SJSA1 (cell line): ENCODE results near the gene PSME4. TPM values are rescaled to one million over a fixed set of nuclear protein-coding genes. Genes with fewer than 3 reads are reported as not detected.

Experiments
- DNase-seq, 2 experiments: peaks; one replicate each; pipeline ENCODE4 v3.0.0-alpha.2; 2015 to 2020; ENCODE audit warnings: low spot score in 2 of 2, low read depth in 1 of 2
- H3K27ac ChIP-seq: fragments of 250-450 bp; sonication (Bioruptor Pico); 2 replicates; pipeline ENCODE4 v1.5.1; 2020; ENCODE audit warnings: mild to moderate bottlenecking, moderate library complexity
- H3K27me3 ChIP-seq: fragments of 250-450 bp; sonication (Bioruptor Pico); replicated peaks from 2 replicates; pipeline ENCODE4 v1.5.1; 2020; ENCODE audit warnings: mild to moderate bottlenecking, moderate library complexity
- H3K36me3 ChIP-seq: fragments of 250-450 bp; sonication (Bioruptor Pico); 2 replicates; pipeline ENCODE4 v1.5.1; 2020; ENCODE audit warnings: mild to moderate bottlenecking
- H3K4me1 ChIP-seq: fragments of 250-450 bp; sonication (Bioruptor Pico); replicated peaks from 2 replicates; pipeline ENCODE4 v1.6.1; 2021; ENCODE audit warnings: mild to moderate bottlenecking
- H3K4me3 ChIP-seq: fragments of 250-450 bp; sonication (Bioruptor Pico); 2 replicates; pipeline ENCODE4 v1.5.1; 2020; ENCODE audit warnings: mild to moderate bottlenecking
- H3K9me3 ChIP-seq: fragments of 250-450 bp; sonication (Bioruptor Pico); replicated peaks from 2 replicates; pipeline ENCODE4 v1.5.1; 2020; ENCODE audit warnings: mild to moderate bottlenecking
- total RNA-seq: library from RNA; depleted of rRNA; stranded (reverse); fragments of >200 nt; shearing (Covaris generic); gene quantifications from 2 replicates; pipeline ENCODE4 v1.2.3, GENCODE V29; 2014; rRNA removed

The PSME4 gene, protein sequence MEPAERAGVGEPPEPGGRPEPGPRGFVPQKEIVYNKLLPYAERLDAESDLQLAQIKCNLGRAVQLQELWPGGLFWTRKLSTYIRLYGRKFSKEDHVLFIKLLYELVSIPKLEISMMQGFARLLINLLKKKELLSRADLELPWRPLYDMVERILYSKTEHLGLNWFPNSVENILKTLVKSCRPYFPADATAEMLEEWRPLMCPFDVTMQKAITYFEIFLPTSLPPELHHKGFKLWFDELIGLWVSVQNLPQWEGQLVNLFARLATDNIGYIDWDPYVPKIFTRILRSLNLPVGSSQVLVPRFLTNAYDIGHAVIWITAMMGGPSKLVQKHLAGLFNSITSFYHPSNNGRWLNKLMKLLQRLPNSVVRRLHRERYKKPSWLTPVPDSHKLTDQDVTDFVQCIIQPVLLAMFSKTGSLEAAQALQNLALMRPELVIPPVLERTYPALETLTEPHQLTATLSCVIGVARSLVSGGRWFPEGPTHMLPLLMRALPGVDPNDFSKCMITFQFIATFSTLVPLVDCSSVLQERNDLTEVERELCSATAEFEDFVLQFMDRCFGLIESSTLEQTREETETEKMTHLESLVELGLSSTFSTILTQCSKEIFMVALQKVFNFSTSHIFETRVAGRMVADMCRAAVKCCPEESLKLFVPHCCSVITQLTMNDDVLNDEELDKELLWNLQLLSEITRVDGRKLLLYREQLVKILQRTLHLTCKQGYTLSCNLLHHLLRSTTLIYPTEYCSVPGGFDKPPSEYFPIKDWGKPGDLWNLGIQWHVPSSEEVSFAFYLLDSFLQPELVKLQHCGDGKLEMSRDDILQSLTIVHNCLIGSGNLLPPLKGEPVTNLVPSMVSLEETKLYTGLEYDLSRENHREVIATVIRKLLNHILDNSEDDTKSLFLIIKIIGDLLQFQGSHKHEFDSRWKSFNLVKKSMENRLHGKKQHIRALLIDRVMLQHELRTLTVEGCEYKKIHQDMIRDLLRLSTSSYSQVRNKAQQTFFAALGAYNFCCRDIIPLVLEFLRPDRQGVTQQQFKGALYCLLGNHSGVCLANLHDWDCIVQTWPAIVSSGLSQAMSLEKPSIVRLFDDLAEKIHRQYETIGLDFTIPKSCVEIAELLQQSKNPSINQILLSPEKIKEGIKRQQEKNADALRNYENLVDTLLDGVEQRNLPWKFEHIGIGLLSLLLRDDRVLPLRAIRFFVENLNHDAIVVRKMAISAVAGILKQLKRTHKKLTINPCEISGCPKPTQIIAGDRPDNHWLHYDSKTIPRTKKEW (N-terminal part only)
- 29.3 and 44.9 TPM in 2 replicates for total RNA-seq

DNA sequence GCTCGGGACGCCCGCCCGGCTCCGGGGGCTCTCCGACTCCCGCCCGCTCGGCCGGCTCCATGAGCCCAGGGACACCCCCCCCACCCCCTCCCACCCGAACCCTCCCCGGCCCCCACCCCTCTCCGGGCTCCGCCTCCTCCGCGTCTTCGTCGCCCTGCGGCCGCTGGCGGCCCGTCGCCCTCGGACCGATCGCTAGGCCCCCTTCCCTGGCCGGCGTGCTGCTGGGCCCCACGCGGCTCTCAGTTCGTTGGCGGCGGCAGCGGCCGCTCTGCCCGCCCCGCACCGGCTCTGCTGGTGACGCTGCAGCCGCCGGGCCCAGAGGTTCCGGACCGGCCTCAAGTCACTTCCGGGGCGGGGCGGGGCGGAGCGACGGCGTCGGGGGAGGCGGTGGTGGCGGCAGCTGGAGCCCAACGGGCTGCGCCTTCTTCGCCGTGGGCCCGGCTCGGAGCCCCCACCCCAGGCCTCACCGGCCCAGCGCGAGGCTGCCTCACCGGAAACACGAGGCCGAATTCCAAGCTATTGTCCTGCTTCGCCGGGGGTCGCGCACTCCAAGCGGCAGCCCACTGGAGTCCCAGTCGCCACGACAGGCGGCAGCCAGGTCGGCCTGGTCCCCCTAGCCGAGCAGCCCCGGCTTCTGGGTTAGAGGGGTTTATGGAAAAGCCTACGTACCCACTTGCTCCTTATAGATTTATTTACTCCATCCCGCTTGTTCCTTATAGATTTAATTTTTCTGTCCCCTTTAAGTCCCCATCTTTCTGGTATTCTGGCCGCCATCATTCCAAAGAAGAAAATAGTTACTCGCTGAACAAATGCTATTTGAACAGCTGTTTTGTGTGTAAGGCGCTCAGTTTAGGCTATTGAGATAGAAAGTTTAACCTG, at the start of gene PSME4:
PSME4 (minus strand) TSS at position 270 of the 879 bp plus-strand sequence; CDS start at position 61, 209 bp downstream.
- H3K27me3 ChIP-seq, result no peaks in the 10 kb centered on the region
- peak; percentile 86 to 95 for DNase-seq

DNA sequence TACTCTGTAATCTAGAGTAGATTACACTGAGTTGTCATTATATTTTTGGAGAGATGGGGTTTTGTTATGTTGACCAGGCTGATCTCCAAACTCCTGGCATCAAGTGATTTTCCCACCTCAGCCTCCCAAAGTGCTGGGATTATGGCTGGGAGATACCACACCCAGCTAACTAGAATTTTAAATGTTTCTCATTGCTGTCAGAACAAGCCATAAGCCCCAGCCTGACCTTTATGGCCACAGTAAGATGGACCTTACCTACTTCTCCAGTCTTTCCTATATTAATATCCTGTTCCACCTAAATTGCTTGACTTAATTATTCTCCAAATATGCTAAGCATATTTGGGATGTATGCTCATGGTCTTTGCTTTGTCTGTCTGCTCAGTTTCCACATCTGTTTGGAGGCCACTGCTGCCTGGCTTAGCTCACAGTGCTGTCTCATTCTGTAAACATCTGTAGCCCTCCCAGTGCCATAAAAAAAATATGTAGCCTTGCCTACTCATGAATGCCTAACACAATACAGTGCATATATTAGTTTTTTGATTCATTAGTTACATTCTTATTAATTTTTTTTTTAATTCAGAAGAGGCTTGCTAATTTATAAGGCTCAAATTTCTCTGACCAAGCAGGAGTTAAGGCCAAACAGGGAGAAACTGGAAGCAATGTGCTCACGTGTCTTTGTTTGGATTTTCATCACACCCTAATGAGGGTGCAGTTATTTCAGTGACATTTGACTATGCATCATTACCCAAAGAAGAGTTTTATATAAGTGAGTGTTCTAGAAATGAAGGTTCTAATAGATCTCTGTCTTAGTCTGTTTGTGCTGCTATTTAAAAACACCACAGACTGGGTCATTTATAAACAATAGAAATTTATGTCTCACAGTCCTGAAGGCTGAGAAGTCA, 45.3 kb upstream of the PSME4 start:
- Histone ChIP-seq H3K36me3 (no peaks in the 10 kb centered on the region), H3K27me3 (no peaks in the 10 kb centered on the region), H3K4me3 (no peak overlapping the region), H3K27ac (no peak overlapping the region), H3K9me3 (peaks cover 4% of the 10 kb centered on the region; the same call in 1 of the 2 replicates), H3K4me1 (peaks cover 8% of the 10 kb centered on the region)
- DNase-seq, result peak in 1 of 2 experiments; percentile 20

More for the DNA sequence above, at the start of gene PSME4:
- no peaks in the 10 kb centered on the region; the same call in 1 of the 2 replicates for H3K9me3 ChIP-seq
- H3K4me3 ChIP-seq, result peak within 1 kb of the TSS; percentile 74
- H3K4me1 ChIP-seq, result peaks cover 16% of the 10 kb centered on the region
- peak within 1 kb of the TSS; percentile 89 for H3K27ac ChIP-seq
- peaks cover 6% of the 10 kb centered on the region for H3K36me3 ChIP-seq

DNA sequence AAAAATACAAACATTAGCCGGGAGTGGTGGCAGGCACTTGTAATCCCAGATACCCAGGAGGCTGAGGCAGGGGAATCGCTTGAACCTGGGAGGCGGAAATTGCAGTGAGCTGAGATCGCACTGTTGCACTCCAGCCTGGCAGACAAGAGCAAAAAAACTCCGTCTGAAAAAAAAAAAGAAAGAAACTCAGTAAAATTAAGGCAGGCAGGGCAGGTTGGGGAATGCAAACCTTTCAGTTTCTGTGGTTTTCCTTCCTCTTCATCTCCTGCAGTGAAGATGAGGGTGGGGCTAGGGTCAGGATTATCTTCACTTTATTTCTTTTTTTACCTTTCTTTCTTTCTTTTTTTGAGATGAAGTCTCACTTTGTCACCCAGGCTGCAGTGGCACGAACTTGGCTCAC, 43.2 kb upstream of the PSME4 start:
- H3K4me1 ChIP-seq, result peaks cover 8% of the 10 kb centered on the region
- DNase-seq, result no peak
- no peaks in the 10 kb centered on the region for H3K36me3 ChIP-seq
- H3K27ac ChIP-seq, result no peak overlapping the region
- no peak overlapping the region for H3K4me3 ChIP-seq
- H3K27me3 ChIP-seq, result no peaks in the 10 kb centered on the region
- H3K9me3 ChIP-seq, result no peaks in the 10 kb centered on the region

DNA sequence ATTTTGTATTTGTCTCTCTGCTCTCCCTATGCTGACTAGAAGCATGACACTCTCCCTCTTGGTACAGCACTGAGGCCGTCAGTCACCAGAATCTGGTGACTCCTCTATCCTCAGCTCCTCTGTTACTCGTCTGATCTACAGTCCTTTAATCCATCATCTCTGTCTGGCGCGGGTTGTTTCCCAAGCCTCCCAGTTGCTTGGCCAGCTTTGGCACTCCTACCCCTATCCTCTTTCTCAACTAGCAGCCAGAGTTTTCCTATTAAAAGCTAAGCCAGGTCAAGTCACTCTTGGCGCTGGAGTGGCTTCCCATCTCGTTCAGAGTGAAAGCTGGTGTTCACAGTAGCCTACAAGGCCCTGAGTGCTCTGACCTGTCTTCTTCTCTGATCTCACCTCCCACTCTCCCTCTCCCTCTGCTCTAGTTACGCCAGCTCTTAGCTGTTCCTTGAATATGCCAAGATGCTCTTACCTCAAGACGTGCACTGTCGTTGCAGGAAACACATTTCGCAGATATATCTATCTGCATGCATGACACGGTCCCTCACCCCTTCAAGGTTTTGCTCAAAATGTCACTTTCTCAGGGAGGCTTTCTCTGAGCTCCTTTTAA, 41.8 kb upstream of the PSME4 start:
- DNase-seq, result no peak
- H3K27me3 ChIP-seq, result no peaks in the 10 kb centered on the region
- H3K27ac ChIP-seq, result no peak overlapping the region
- H3K36me3 ChIP-seq, result no peaks in the 10 kb centered on the region
- no peaks in the 10 kb centered on the region for H3K9me3 ChIP-seq
- H3K4me3 ChIP-seq, result no peak overlapping the region
- peaks cover 8% of the 10 kb centered on the region for H3K4me1 ChIP-seq

DNA sequence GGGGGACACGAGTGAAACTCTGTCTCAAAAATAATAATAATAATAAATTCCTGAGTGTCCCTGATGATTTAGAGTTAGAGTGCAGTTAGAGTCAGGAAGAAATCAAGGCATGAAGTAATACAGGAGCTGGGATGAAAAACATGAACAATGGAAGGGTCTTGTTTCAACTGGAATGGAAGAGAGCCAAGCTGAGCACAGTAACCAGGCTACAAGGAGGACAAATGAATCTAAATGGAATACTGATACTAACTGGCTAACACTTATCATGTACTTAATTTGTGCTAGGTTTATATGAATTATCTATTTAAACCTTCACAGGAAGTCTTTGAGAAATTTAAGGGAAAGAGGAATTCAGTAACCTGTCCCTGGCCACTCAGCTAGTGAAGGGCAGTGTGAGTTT, 38.8 kb upstream of the PSME4 start:
- no peaks in the 10 kb centered on the region for H3K27me3 ChIP-seq
- no peaks in the 10 kb centered on the region for H3K9me3 ChIP-seq
- no peaks in the 10 kb centered on the region for H3K36me3 ChIP-seq
- H3K4me1 ChIP-seq, result no peaks in the 10 kb centered on the region
- no peak overlapping the region for H3K4me3 ChIP-seq
- no peak overlapping the region for H3K27ac ChIP-seq
- DNase-seq, result no peak

DNA sequence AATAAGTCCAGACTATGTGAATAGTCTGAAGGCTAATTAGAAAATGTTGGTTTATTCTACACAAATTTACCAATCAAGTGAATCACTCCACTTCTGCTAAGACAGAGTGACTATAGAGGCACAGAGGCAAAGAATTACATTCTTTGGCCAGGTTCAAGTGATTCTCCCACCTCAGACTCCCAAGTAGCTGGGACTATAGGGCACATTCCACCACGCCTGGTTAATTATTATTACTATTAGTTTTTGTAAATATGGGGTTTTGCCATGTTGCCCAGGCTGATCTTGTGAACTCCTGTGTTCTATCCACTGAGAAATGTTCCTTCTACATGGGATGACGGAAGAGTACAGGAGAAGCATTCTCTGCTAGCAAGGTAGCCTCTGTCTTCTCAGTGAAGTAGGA, 37.6 kb upstream of the PSME4 start:
- Histone ChIP-seq H3K9me3 (no peaks in the 10 kb centered on the region), H3K4me1 (no peaks in the 10 kb centered on the region), H3K27ac (no peak overlapping the region), H3K27me3 (no peaks in the 10 kb centered on the region), H3K36me3 (no peaks in the 10 kb centered on the region), H3K4me3 (no peak overlapping the region)
- DNase-seq, result no peak

DNA sequence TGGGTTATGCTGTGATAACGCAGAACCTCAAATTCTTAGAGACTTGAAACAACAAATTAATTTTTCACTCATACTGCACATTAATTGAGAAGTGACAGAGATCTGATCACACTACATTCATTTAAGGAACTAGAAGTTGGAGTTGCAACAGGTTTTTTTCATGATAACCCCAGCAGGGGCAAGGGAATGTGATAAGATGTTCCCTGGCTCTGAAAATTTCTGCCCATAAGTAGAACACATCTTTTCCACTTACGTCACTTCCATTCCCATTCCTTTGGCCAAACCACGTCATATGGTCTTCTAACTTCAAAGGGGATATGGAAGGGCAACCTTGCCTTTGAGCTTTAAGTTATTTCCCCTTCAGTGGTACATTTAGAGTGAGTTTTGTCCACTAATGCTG, 29.7 kb upstream of the PSME4 start:
- Histone ChIP-seq H3K36me3 (no peaks in the 10 kb centered on the region), H3K4me3 (no peak overlapping the region), H3K27ac (no peak overlapping the region), H3K27me3 (no peaks in the 10 kb centered on the region), H3K4me1 (no peaks in the 10 kb centered on the region), H3K9me3 (no peaks in the 10 kb centered on the region)
- DNase-seq, result no peak

DNA sequence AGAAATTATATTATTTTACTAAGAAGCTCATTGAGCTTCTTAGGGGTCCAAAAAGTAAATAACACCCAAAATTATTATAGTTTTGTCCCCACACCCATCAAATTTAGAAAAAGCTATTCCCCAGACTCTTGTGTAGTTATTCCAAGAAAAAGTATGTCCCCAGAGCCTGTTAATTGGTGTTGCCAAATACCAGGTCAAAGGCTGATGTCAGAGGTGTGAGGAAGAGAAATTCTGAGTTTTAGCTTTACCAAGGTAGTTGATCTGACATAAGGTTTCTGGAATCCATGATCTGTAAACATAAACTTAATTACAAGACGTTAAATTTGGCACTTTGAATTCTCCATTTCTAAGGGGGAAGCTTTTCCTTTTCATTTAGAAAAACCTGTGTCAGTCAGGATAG, 29.3 kb upstream of the PSME4 start:
- Histone ChIP-seq H3K36me3 (no peaks in the 10 kb centered on the region), H3K27me3 (no peaks in the 10 kb centered on the region), H3K27ac (no peak overlapping the region), H3K9me3 (no peaks in the 10 kb centered on the region), H3K4me3 (no peak overlapping the region), H3K4me1 (no peaks in the 10 kb centered on the region)
- no peak for DNase-seq

DNA sequence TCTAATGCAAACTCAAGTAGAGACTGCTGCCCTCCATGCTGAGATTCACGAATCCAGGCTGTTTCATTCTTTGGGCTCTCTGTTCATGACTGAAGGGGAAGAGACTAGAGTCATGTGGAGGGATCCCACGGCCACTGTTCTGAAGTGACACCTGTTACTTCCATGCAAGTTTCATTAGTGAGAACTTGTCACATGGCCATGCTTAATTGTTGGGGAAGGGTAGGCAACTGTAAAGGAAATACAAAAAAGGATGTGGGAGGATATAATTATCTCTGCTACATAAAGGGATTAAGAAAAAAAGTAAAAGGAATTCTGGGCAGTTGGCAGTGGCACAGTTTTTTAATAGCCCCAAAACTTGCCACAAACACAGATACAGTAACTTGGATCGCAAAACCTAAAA, 28.0 kb upstream of the PSME4 start:
- H3K36me3 ChIP-seq, result no peaks in the 10 kb centered on the region
- no peak for DNase-seq
- H3K4me3 ChIP-seq, result no peak overlapping the region
- no peaks in the 10 kb centered on the region for H3K9me3 ChIP-seq
- H3K4me1 ChIP-seq, result no peaks in the 10 kb centered on the region
- no peaks in the 10 kb centered on the region for H3K27me3 ChIP-seq
- no peak overlapping the region for H3K27ac ChIP-seq

DNA sequence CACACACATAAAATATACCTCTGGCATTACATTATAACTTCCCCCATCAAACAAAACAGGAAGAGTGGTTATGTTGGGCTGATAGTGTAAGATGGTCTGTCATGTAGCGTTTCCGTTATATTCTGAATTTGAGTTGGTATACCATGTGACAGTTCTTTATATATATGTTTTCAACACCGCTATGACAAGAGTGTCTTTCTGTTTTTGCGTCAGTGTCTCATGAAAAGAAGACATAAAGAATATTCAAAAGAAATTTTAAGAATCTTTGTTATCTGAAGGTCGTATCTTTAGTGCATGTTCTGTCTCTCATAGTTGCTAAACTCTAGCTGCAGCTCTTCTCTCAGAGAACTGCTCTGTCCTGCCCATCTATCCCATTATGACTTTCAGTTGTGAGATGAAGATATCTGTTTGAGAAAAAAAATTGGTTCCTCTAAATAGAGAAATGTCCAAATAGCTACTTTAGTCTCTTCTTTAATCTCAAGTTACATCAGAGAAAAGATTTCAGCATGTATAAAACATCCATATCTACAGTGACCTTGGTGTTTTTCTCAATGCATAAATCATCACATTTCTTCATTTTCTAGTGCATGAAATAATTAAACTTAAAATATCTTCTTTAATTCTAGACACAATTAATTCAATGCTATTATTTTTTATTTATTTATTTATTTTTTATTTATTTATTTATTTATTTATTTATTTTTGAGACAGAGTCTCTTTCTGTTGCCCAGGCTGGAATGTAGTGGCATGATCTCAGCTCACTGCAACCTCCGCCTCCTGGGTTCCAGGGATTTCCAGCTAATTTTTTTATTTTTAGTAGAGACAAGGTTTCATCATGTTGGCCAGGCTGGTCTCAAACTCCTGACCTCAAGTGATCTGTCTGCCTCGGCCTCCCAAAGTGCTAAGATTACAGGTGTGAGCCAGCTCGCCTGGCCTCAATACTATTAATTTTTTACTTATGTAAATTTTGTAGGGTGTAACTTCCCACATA, 24.3 kb upstream of the PSME4 start:
- H3K9me3 ChIP-seq, result no peaks in the 10 kb centered on the region
- DNase-seq, result no peak
- H3K4me3 ChIP-seq, result no peak overlapping the region
- no peaks in the 10 kb centered on the region for H3K4me1 ChIP-seq
- no peaks in the 10 kb centered on the region for H3K27me3 ChIP-seq
- no peaks in the 10 kb centered on the region for H3K36me3 ChIP-seq
- H3K27ac ChIP-seq, result no peak overlapping the region

DNA sequence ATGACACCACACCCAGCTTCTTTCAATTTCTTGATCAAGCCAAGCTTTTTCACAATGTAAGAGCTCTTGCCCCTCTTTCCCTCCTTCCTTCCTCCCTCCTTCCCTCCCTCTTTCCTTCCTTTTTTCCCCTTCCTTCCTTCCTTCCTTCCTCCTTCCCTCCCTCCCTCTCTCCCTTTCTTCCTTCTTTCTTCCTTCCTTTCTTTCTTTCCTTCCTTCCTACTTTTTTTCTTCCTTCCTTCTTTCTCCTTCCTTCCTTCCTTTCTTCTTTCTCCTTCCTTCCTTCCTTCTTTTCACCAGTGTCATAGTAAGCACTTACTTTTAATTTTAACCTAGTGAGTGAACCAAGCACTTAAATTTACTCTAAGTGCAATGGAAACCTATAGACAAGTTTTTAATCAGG, 21.2 kb upstream of the PSME4 start:
- DNase-seq, result no peak
- Histone ChIP-seq H3K36me3 (no peaks in the 10 kb centered on the region), H3K9me3 (no peaks in the 10 kb centered on the region), H3K4me3 (no peak overlapping the region), H3K4me1 (no peaks in the 10 kb centered on the region), H3K27me3 (no peaks in the 10 kb centered on the region), H3K27ac (no peak overlapping the region)
